Spleen (tissue), 7 donors: Measurements from ENCODE around the gene SLN.

Experiments used
- CTCF ChIP-seq, 11 experiments: fragments of 200-600 bp in 7 of 11; fragments of 450-650 bp in 4 of 11; sonication (generic) in 4 of 11; IDR thresholded peaks in 8 of 11; conservative IDR thresholded peaks in 3 of 11; 1 replicate in 7 of 11; 2 replicates in 4 of 11; pipeline versions ENCODE4 v1.4.0 to v1.8.0; 2016 to 2021; ENCODE audit warnings: antibody characterized with exemption in 11 of 11, inconsistent platforms in 4 of 11, mild to moderate bottlenecking in 1 of 11
- POLR2A ChIP-seq, 3 donors: fragments of 450-650 bp; IDR thresholded peaks; one replicate each; pipeline ENCODE4 v1.5.1; 2017; ENCODE audit warnings: antibody characterized with exemption in 3 of 3, mild to moderate bottlenecking in 1 of 3
- POLR2AphosphoS5 ChIP-seq, 3 donors: sonication (generic); formaldehyde crosslinking; IDR thresholded peaks; one replicate each; pipeline ENCODE4 v1.5.1; 2017; ENCODE audit warnings: antibody characterized with exemption in 3 of 3
- donor health status: DM: no; HTN: no; CAD: no; lungs with moderate emphysema.
- donor health status: DM: no; HTN: no; CAD: no.
- donor health status: DM: no; HTN: no; CAD: no.

GRCh38 chr11:107751082-107751481, 39.2 kb upstream of the SLN start:
- TF ChIP-seq CTCF (IDR thresholded peaks at IDR 0.05 in 8 of 11, conservative IDR thresholded peaks at IDR 0.05 in 3 of 11) = no peak
- TF ChIP-seq POLR2A (IDR thresholded peaks at IDR 0.05) = no peak
- no peak for TF ChIP-seq POLR2AphosphoS5 (IDR thresholded peaks at IDR 0.05)
